Mucosa of stomach (tissue), 1 donor: ENCODE results near the gene ATG4B.

Source experiments
- H3K27me3 ChIP-seq: one replicate; pipeline ENCODE4 v1.7.0; 2013; ENCODE audit warnings: mild to moderate bottlenecking, low read length; ENCODE audit not compliant: control insufficient read depth, insufficient read depth
- H3K36me3 ChIP-seq: one replicate; pipeline ENCODE4 v1.7.0; 2013; ENCODE audit warnings: low read length; ENCODE audit not compliant: control insufficient read depth, insufficient read depth
- H3K4me1 ChIP-seq: one replicate; pipeline ENCODE4 v1.7.0; 2013; ENCODE audit warnings: mild to moderate bottlenecking, low read length; ENCODE audit not compliant: control insufficient read depth, insufficient read depth
- H3K4me3 ChIP-seq: one replicate; pipeline ENCODE4 v1.7.0; 2013; ENCODE audit warnings: low read length
- H3K9ac ChIP-seq: one replicate; pipeline ENCODE4 v1.7.0; 2013; ENCODE audit warnings: mild to moderate bottlenecking, low read length, moderate library complexity
- H3K9me3 ChIP-seq: one replicate; pipeline ENCODE4 v1.7.0; 2013; ENCODE audit warnings: mild to moderate bottlenecking, low read length, moderate library complexity; ENCODE audit not compliant: control insufficient read depth
- donor health status: Pancreatic carcinoma.

The ATG4B gene

DNA sequence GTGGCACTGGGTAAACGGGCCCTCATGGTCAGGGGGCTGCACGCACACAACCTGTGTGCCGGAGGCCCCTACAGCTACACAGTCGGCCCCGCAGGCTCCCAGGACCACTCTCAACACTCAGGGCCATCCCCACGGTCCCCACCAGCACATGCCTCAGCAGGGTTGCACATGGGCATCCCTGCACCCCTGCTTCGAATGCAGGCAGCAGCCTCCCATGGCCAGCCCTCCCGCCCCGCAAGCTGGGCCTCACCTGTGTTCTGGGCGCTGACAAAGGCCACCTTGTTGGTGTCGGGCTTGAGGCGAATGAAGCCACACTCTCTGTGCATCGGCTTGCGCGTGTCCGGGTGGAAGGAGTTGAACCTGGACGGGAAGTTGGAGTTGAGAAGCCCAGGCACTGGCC is 34.8 kb upstream of the ATG4B start:
- H3K9ac ChIP-seq, result no peak overlapping the region
- H3K27me3 ChIP-seq, result no peaks in the 10 kb centered on the region
- no peaks in the 10 kb centered on the region for H3K4me1 ChIP-seq
- no peaks in the 10 kb centered on the region for H3K36me3 ChIP-seq
- no peaks in the 10 kb centered on the region for H3K9me3 ChIP-seq
- no peak overlapping the region for H3K4me3 ChIP-seq

GRCh38 chr2:241603686-241604085 is 33.8 kb upstream of the ATG4B start:
- Histone ChIP-seq H3K4me3 (no peak overlapping the region), H3K36me3 (no peaks in the 10 kb centered on the region), H3K9me3 (no peaks in the 10 kb centered on the region), H3K9ac (no peak overlapping the region), H3K27me3 (no peaks in the 10 kb centered on the region), H3K4me1 (no peaks in the 10 kb centered on the region)

DNA sequence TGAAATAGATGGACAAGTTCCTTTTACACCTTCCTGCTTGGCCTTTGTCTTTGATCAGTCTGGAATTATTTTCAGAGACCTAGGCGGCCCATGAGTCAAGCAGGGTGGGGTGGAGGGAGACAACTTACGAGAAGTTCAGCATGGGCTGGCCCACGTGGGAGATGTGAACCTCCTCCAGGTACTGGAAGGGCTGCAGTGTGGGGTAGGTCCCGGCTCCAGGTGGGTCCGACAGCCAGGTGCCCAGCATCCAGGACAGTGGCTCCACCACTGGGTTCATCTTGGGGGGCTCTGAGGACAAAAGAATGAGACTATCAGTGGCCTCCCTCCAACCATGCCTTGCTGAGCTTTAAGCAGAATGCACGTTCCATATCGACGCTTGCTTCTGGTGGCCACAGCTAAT is 31.3 kb upstream of the ATG4B start:
- H3K27me3 ChIP-seq, result no peaks in the 10 kb centered on the region
- no peak overlapping the region for H3K4me3 ChIP-seq
- no peaks in the 10 kb centered on the region for H3K9me3 ChIP-seq
- no peak overlapping the region for H3K9ac ChIP-seq
- peaks cover 7% of the 10 kb centered on the region for H3K4me1 ChIP-seq
- no peaks in the 10 kb centered on the region for H3K36me3 ChIP-seq

DNA sequence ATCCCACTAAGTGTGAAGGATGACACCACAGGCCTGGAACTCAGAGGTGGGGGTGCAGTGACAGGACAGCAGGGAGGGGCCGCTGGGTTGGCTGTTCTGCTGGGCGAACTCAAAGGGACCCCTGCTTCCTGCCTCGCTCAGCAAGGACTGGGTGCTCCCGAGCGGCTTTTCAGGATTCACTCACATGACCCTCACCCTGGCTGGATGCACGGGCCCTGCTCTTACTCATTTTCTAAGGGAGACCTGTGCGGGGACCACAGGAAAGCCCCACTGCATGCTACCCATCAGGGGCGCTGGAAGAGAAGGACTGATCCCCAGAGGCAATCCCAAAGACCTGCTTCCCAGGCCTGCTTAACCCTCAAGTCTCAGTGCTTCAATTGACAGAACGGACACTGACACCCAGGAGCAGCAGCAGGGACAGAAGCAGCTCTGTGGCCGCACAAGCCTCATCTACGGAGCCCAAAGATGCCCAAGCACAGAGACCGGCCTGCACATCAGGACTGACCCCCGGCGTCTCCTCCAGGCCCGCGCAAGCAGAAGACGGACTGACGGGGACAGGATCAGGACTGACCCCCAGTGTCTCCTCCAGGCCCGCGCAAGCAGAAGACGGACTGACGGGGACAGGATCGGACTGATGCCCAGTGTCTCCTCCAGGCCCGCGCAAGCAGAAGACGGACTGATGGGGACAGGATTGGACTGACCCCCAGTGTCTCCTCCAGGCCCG is 30.2 kb upstream of the ATG4B start:
- H3K9ac ChIP-seq, result no peak overlapping the region
- H3K9me3 ChIP-seq, result no peaks in the 10 kb centered on the region
- H3K36me3 ChIP-seq, result no peaks in the 10 kb centered on the region
- no peak overlapping the region for H3K4me3 ChIP-seq
- peaks cover 10% of the 10 kb centered on the region for H3K4me1 ChIP-seq
- H3K27me3 ChIP-seq, result no peaks in the 10 kb centered on the region

DNA sequence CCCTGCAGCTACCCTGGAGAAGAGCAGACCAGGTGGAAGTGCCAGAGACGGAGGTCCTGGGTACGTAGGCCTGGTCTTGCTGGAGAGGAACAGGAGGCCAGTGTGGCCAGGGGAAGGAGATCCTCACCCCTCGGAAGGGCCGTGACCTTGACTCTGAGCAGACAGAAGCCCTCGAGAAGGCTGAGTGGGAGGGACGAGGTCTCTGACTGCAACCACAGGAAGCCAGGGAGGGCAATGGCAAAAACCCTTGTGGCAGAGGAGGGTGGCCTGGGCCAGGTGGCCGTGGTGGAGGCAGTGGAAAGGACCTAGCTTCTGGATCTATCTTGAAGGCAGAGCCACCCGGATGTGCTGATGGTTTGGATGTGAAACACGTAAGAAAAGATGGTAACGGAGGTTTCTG is 28.6 kb upstream of the ATG4B start:
- Histone ChIP-seq H3K9ac (no peak overlapping the region), H3K4me1 (peaks cover 11% of the 10 kb centered on the region)

DNA sequence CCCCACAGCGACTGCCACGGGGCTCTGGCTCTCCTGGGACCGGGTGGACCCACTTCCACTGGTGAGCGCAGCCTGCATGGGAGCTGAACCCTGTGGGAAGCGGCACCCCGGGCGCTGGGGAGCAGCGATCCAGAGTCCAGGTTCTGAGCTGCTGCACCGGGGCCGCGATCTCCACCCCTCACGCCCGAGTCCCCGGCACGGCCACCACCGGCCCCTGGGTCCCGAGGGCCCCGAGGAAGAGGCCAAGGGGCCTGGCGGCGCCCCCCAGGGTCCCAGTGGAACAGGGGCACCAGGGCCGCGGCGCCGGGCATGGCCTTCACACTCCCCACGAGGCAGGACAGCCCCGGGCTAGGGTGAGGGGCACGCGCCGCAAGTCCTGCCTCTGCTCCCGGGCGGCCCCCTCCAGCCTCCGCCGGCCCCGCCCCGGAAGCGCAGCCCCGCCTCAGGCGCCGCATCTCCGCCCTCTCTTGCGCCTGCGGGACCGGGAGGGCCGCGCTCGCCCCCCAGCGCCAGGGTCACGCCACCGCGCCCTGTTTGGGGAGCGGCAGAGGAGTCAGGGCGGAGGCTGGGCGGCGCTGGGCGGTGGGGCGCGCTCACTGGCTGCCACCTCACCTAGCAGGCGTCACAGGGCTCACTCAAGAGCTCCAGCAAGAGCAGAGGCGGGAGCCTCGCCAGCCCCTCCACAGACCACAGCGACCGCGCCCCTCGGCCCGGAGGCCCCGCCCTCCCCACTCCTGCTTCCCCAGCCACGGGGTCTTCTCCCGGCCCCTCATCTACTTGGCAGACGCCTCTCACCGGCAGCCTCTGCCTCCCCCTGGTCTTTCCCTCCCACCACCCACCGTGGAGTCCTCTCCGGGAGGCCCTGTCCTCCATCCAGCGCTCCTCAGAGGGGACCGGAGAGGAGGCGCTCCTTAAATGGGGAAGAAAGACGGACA is 27.4 kb upstream of the ATG4B start:
- Histone ChIP-seq H3K36me3 (no peaks in the 10 kb centered on the region), H3K4me3 (peak overlapping the region; percentile 75), H3K27me3 (no peaks in the 10 kb centered on the region), H3K9ac (peak overlapping the region; percentile 90), H3K4me1 (peaks cover 14% of the 10 kb centered on the region), H3K9me3 (no peaks in the 10 kb centered on the region)

More for the DNA sequence above, 28.6 kb upstream of the ATG4B start:
- H3K27me3 ChIP-seq, result no peaks in the 10 kb centered on the region
- no peak overlapping the region for H3K4me3 ChIP-seq
- H3K36me3 ChIP-seq, result no peaks in the 10 kb centered on the region
- no peaks in the 10 kb centered on the region for H3K9me3 ChIP-seq

- Histone ChIP-seq H3K9ac (peak overlapping the region; percentile 90), H3K4me1 (peaks cover 22% of the 10 kb centered on the region), H3K27me3 (no peaks in the 10 kb centered on the region), H3K9me3 (no peaks in the 10 kb centered on the region), H3K4me3 (peak overlapping the region; percentile 75), H3K36me3 (no peaks in the 10 kb centered on the region)
Measured at GRCh38 chr2:241611062-241611461, 26.4 kb upstream of the ATG4B start.

- H3K9me3 ChIP-seq, result no peaks in the 10 kb centered on the region
- no peaks in the 10 kb centered on the region for H3K36me3 ChIP-seq
- H3K9ac ChIP-seq, result no peak overlapping the region
Measured at GRCh38 chr2:241612156-241613016, 25.1 kb upstream of the ATG4B start.

DNA sequence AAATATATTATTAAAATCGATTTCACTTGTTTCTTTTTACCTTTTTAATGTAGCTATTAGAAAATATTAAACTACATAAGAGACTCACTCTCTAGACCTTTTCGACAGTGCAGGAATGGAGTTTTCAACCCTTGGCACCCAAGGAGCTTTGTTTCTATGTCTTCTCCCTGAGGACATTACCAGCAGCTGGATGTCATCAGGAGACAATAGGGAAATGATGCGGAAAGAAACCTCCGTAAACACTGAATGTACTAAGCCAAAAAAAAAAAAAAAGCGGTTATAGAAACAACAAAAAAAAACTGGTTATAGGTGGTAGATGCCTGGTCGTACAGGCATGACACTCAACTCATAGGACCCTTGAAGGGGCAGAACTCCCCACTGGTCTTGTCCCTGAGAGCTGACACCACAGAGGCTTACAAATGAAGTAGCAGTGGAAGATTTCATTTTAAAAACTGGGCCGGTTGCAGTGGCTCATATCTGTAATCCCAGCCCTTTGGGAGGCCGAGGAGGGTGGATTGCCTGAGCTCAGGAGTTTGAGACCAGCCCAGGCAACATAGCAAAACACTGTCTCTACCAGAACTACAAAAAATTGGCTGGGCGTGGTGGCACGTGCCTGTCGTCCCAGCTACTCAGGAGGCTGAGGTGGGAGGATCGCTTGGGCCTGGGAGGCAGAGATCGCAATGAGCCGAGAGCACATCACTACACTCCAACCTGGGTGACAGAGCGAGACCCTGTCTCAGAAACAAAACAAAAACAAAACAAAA is 24.3 kb upstream of the ATG4B start:
- H3K9ac ChIP-seq, result no peak overlapping the region

More at GRCh38 chr2:241612156-241613016, 25.1 kb upstream of the ATG4B start:
- no peak overlapping the region for H3K4me3 ChIP-seq
- peaks cover 30% of the 10 kb centered on the region for H3K4me1 ChIP-seq
- H3K27me3 ChIP-seq, result no peaks in the 10 kb centered on the region

DNA sequence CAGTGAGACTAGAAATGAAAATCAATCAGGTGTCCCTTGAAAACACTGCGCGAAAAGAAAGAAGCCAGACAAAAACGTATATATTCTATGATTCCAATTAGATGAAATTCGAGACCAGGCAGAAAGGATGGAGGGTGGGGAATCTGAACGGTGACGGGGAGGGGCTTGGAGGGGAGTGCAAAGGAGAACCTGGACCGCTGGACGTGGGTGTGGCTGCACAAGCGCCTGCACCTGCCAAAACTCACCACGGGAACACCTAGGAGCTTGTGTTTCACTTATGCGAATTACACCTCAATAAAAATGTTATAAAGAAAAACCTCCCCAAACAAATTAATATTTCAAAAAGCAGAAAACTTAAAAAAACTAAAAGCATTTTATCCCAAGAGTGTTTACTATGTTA is 22.5 kb upstream of the ATG4B start:
- H3K4me1 ChIP-seq, result peaks cover 34% of the 10 kb centered on the region

More for the DNA sequence above, 24.3 kb upstream of the ATG4B start:
- H3K36me3 ChIP-seq, result no peaks in the 10 kb centered on the region
- H3K9me3 ChIP-seq, result no peaks in the 10 kb centered on the region
- H3K4me1 ChIP-seq, result peaks cover 34% of the 10 kb centered on the region
- H3K4me3 ChIP-seq, result no peak overlapping the region
- no peaks in the 10 kb centered on the region for H3K27me3 ChIP-seq

DNA sequence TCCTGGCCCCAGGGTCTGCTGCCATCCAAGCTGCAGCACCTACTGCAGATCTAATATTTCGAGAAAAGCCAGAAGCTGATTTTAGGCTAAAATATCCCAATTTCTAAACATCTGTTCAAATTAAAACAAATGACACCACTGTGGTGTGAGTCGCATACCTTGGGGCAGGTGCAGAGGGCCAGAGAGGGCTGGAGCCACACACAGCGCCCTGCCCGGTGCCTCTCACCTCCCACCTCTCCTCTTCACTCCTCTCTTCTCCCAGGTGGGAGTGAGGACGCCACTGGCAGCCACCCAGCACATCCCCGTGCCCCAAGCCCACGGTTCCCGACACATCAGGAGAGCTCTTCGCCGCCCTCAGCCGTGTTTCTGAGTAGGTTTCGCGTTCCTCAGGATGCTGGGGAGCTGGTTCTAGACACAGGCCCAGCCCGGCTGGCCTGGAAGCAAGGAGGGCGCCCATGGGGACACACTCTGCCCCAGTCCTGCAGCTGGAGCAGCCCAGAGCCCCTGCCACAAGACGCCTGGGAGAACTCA is 21.9 kb upstream of the ATG4B start:
- Histone ChIP-seq H3K9me3 (no peaks in the 10 kb centered on the region), H3K36me3 (no peaks in the 10 kb centered on the region), H3K9ac (no peak overlapping the region), H3K4me3 (no peak overlapping the region), H3K27me3 (no peaks in the 10 kb centered on the region), H3K4me1 (peaks cover 32% of the 10 kb centered on the region)

More for the DNA sequence above, 22.5 kb upstream of the ATG4B start:
- H3K27me3 ChIP-seq, result no peaks in the 10 kb centered on the region
- H3K9ac ChIP-seq, result no peak overlapping the region
- H3K9me3 ChIP-seq, result no peaks in the 10 kb centered on the region
- H3K4me3 ChIP-seq, result no peak overlapping the region
- H3K36me3 ChIP-seq, result no peaks in the 10 kb centered on the region
